PC-9 (cell line): ENCODE results near the gene ITGA3.

Experiments used
- EZH2 ChIP-seq: fragments of 200-600 bp; sonication (generic); IDR thresholded peaks from 2 replicates; pipeline ENCODE4 v1.8.0; 2017; ENCODE audit warnings: antibody characterized with exemption, low read depth
- TF ChIP-seq, protein P1 (sequence below): fragments of 200-600 bp; sonication (generic); conservative IDR thresholded peaks from 2 replicates; pipeline ENCODE4 v1.6.1; 2017; ENCODE audit warnings: mixed run types, antibody characterized with exemption, mild to moderate bottlenecking, moderate library complexity

GRCh38 chr17:50096758-50097157, 40.8 kb downstream of the ITGA3 start:
- TF ChIP-seq, protein P1, sequence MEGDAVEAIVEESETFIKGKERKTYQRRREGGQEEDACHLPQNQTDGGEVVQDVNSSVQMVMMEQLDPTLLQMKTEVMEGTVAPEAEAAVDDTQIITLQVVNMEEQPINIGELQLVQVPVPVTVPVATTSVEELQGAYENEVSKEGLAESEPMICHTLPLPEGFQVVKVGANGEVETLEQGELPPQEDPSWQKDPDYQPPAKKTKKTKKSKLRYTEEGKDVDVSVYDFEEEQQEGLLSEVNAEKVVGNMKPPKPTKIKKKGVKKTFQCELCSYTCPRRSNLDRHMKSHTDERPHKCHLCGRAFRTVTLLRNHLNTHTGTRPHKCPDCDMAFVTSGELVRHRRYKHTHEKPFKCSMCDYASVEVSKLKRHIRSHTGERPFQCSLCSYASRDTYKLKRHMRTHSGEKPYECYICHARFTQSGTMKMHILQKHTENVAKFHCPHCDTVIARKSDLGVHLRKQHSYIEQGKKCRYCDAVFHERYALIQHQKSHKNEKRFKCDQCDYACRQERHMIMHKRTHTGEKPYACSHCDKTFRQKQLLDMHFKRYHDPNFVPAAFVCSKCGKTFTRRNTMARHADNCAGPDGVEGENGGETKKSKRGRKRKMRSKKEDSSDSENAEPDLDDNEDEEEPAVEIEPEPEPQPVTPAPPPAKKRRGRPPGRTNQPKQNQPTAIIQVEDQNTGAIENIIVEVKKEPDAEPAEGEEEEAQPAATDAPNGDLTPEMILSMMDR = no peak
- no peak for TF ChIP-seq EZH2
